Endothelial cell of umbilical vein (primary cell): Measurements from ENCODE around the gene EPB41L2. TPM values are rescaled to one million over a fixed set of nuclear protein-coding genes. Genes with fewer than 3 reads are reported as not detected.

Experiments used
- BruUV-seq: library from RNA; stranded (reverse); fragments of 400-500 nt; replicated peaks from 2 replicates; lab custom pipeline; 2021; lab: Mats Ljungman, UMichigan
- CTCF ChIA-PET: fragments of 300-600, 350-600 bp; sonication (Branson Sonifier 250); formaldehyde crosslinking; loops from one replicate; lab custom pipeline; 2021; ENCODE audit warnings: antibody characterized with exemption, inconsistent platforms; lab: Charles Lee
- POLR2A ChIA-PET: fragments of 300-600, 350-600 bp; sonication (Branson Sonifier 250); formaldehyde crosslinking; loops from one replicate; lab custom pipeline; 2021; ENCODE audit warnings: antibody characterized with exemption, inconsistent platforms; lab: Charles Lee
- DNase-seq: peaks from one replicate; pipeline ENCODE4 v3.0.0-alpha.2; 2011; ENCODE audit warnings: low read depth, low spot score
- FAIRE-seq: peaks from 2 replicates; lab custom pipeline; 2011; peaks lifted over from hg19 to GRCh38; lab: Jason Lieb, UNC
- H2AFZ ChIP-seq: 2 replicates; pipeline ENCODE4 v1.6.0; 2012; ENCODE audit warnings: low read depth, low read length, control low read depth, inconsistent platforms
- H3K27ac ChIP-seq: 2 replicates; pipeline ENCODE4 v1.5.1; 2011; ENCODE audit warnings: low read depth, mild to moderate bottlenecking, control low read depth, low read length, moderate library complexity; ENCODE audit not compliant: insufficient read depth
- H3K27me3 ChIP-seq, 2 experiments: 2 replicates each; pipeline versions ENCODE4 v1.6.0 to v1.6.1; 2011; ENCODE audit warnings: low read length in 2 of 2, mixed read lengths in 1 of 2; ENCODE audit not compliant: control insufficient read depth in 2 of 2, insufficient read depth in 2 of 2
- H3K36me3 ChIP-seq, 2 experiments: 2 replicates in 1 of 2; 3 replicates in 1 of 2; pipeline ENCODE4 v1.5.1; 2011; ENCODE audit warnings: low read length in 2 of 2, mild to moderate bottlenecking in 1 of 2, moderate library complexity in 1 of 2; ENCODE audit not compliant: control insufficient read depth in 2 of 2, insufficient read depth in 2 of 2; ENCODE audit errors: extremely low read depth in 1 of 2
- H3K4me1 ChIP-seq: 3 replicates; pipeline ENCODE4 v1.5.1; 2011; ENCODE audit warnings: mild to moderate bottlenecking, low read length; ENCODE audit not compliant: control insufficient read depth, insufficient read depth; ENCODE audit errors: extremely low read depth
- H3K4me2 ChIP-seq: 2 replicates; pipeline ENCODE4 v1.6.1; 2011; ENCODE audit warnings: low read length, control low read depth, mixed read lengths; ENCODE audit not compliant: insufficient read depth
- H3K4me3 ChIP-seq, 3 experiments: fragments of 200-600 bp in 1 of 3; sonication (generic), shearing (Covaris generic) in 1 of 3; replicated peaks in 1 of 3; 2 replicates each; pipeline ENCODE4 v1.5.1; 2011 to 2016; ENCODE audit warnings: control low read depth in 3 of 3, low read length in 3 of 3, mild to moderate bottlenecking in 2 of 3, inconsistent platforms in 1 of 3, low read depth in 1 of 3, moderate library complexity in 1 of 3; ENCODE audit not compliant: insufficient read depth in 1 of 3
- H3K79me2 ChIP-seq: 2 replicates; pipeline ENCODE4 v1.6.0; 2012; ENCODE audit warnings: low read length, inconsistent platforms; ENCODE audit not compliant: control insufficient read depth, insufficient read depth
- H3K9ac ChIP-seq: replicated peaks from 2 replicates; pipeline ENCODE3; 2011; ENCODE audit warnings: low read length, control low read depth; ENCODE audit not compliant: insufficient read depth; ENCODE audit errors: extremely low read depth
- H3K9me1 ChIP-seq: replicated peaks from 3 replicates; pipeline ENCODE4 v1.6.0; 2011; ENCODE audit warnings: mild to moderate bottlenecking, low read length; ENCODE audit not compliant: control insufficient read depth, insufficient read depth; ENCODE audit errors: extremely low read depth
- H3K9me3 ChIP-seq: replicated peaks from 2 replicates; pipeline ENCODE4 v1.5.1; 2012; ENCODE audit warnings: low read length, inconsistent platforms; ENCODE audit not compliant: control insufficient read depth, insufficient read depth
- H4K20me1 ChIP-seq: replicated peaks from 2 replicates; pipeline ENCODE3; 2011; ENCODE audit warnings: mild to moderate bottlenecking, low read length; ENCODE audit not compliant: control insufficient read depth, insufficient read depth; ENCODE audit errors: extremely low read depth
- CTCF ChIP-seq, 2 donors: IDR thresholded peaks; 1 replicate in 1 of 2; 2 replicates in 1 of 2; pipeline ENCODE4 v1.5.1; 2011; ENCODE audit warnings: low read length in 2 of 2, mild to moderate bottlenecking in 2 of 2, moderate library complexity in 2 of 2, control low read depth in 1 of 2, inconsistent platforms in 1 of 2, low read depth in 1 of 2; ENCODE audit not compliant: insufficient read depth in 1 of 2; ENCODE audit errors: extremely low read depth in 1 of 2
- EZH2 ChIP-seq: IDR thresholded peaks from 2 replicates; pipeline ENCODE4 v1.6.1; 2012; ENCODE audit warnings: borderline replicate concordance, low read depth, mild to moderate bottlenecking, moderate library complexity, low read length, inconsistent platforms; ENCODE audit not compliant: severe bottlenecking
- FOS ChIP-seq: IDR thresholded peaks from 2 replicates; pipeline ENCODE4 v1.6.1; 2011; ENCODE audit warnings: mild to moderate bottlenecking, low read length, moderate library complexity, borderline replicate concordance; ENCODE audit not compliant: insufficient read depth
- GATA2 ChIP-seq: IDR thresholded peaks from 2 replicates; pipeline ENCODE4 v1.7.0; 2011; ENCODE audit warnings: low read depth, mild to moderate bottlenecking, moderate library complexity, mixed read lengths, low read length; ENCODE audit not compliant: insufficient read length, insufficient read depth
- JUN ChIP-seq: IDR thresholded peaks from 2 replicates; pipeline ENCODE4 v1.6.1; 2011; ENCODE audit warnings: borderline replicate concordance, low read depth; ENCODE audit not compliant: insufficient read length, insufficient read depth
- MAX ChIP-seq: IDR thresholded peaks from 2 replicates; pipeline ENCODE4 v1.6.1; 2011; ENCODE audit not compliant: insufficient read depth, insufficient read length
- MYC ChIP-seq: IDR thresholded peaks from one replicate; pipeline ENCODE4 v1.6.1; 2011; ENCODE audit warnings: mild to moderate bottlenecking, low read depth, low read length
- POLR2A ChIP-seq: IDR thresholded peaks from 2 replicates; pipeline ENCODE4 v1.6.1; 2012; ENCODE audit warnings: low read depth, mild to moderate bottlenecking, control low read depth, low read length
- POLR2AphosphoS5 ChIP-seq: IDR thresholded peaks from 2 replicates; pipeline ENCODE4 v1.6.1; 2012; ENCODE audit warnings: low read depth, mild to moderate bottlenecking, control low read depth, low read length, moderate library complexity; ENCODE audit not compliant: insufficient read depth
- dilution Hi-C: fragments of 300-500 bp; cut with MboI; formaldehyde crosslinking; loops from one replicate; pipeline ENCODE4 v1.15.0; 2019; ENCODE audit warnings: low sequenced_read_pairs; ENCODE audit not compliant: extremely low pct_ligation_motif_present
- intact Hi-C: fragments of 100-400 bp; cut with micrococcal nuclease; formaldehyde crosslinking; loops from one replicate; pipeline ENCODE4 v1.10.0; 2022
- polyA plus RNA-seq, 4 experiments: library from polyadenylated mRNA; depleted of rRNA in 3 of 4; stranded (reverse) in 3 of 4; unstranded in 1 of 4; fragments of >200 nt; gene quantifications; 2 replicates each; pipeline versions ENCODE4 v1.2.1 to v1.2.3, GENCODE V29; 2011 to 2012; ENCODE audit warnings: missing spikeins in 1 of 4
- total RNA-seq: library from RNA; stranded (reverse); gene quantifications from 2 replicates; pipeline ENCODE4 v1.2.3, GENCODE V29; 2021

EPB41L2 gene
- total and polyA plus RNA-seq, 2 donors (not counting 3 experiments of a cell fraction or from before 2014, with no cell fraction given) = 26.5 to 87.7 TPM

GRCh38 chr6:130873746-130874145 is 189.3 kb downstream of the EPB41L2 start:
- TF ChIP-seq GATA2 (no peak), MYC (no peak), JUN (no peak), EZH2 (no peak), CTCF (IDR thresholded peaks at IDR 0.05; ENCODE audit: extremely low read depth in 1 of 2, insufficient read depth in 1 of 2, low read depth in 1 of 2, low read length in 2 of 2) (no peak), FOS (no peak), POLR2A (no peak), MAX (no peak), POLR2AphosphoS5 (no peak)
- dilution Hi-C loops = no loop called here
- FAIRE-seq = no peak
- intact Hi-C loops = no loop called here
- ChIA-PET CTCF (interaction anchor here (0.9 to 3.6 kb wide), 7 partner anchors 9 to 580 kb away, joined by 3 to 39 read pairs (median 12); no protein-coding TSS in a partner anchor), POLR2A (no interaction called here)
- Histone ChIP-seq H3K4me1 (no peaks in the 10 kb centered on the region), H3K4me2 (no peak overlapping the region), H3K4me3 (no peak overlapping the region), H3K9me3 (no peaks in the 10 kb centered on the region), H3K9ac (no peak overlapping the region), H3K79me2 (no peaks in the 10 kb centered on the region), H4K20me1 (no peaks in the 10 kb centered on the region), H3K27ac (no peak overlapping the region), H2AFZ (no peak overlapping the region), H3K9me1 (no peaks in the 10 kb centered on the region), H3K27me3 (no peaks in the 10 kb centered on the region), H3K36me3 (no peaks in the 10 kb centered on the region)
- DNase-seq = no peak
- BruUV-seq = no TSS peak
